ENCODE results near the gene GARNL3.

GARNL3 gene

GRCh38 chr9:127351182-127352166, 86.9 kb downstream of the GARNL3 start:
- DNase-seq: peak in 1 of 2 donors; percentile 9

GRCh38 chr9:127353882-127354281, 89.3 kb downstream of the GARNL3 start:
- DNase-seq: no peak

GRCh38 chr9:127356906-127357305, 92.3 kb downstream of the GARNL3 start:
- DNase-seq: no peak

GRCh38 chr9:127358023-127358535, 93.5 kb downstream of the GARNL3 start:
- no peak for DNase-seq

- DNase-seq: no peak
These were observed 94.2 kb downstream of the GARNL3 start for GRCh38 chr9:127358770-127359169.

- no peak for DNase-seq
These were observed 95.7 kb downstream of the GARNL3 start for GRCh38 chr9:127360250-127360649.

GRCh38 chr9:127360829-127361228, 96.3 kb downstream of the GARNL3 start:
- DNase-seq: no peak

- DNase-seq: peak in 1 of 2 donors; percentile 12
These were observed 97.0 kb downstream of the GARNL3 start for GRCh38 chr9:127361561-127361960.

- no peak for DNase-seq
These were observed 98.3 kb downstream of the GARNL3 start for GRCh38 chr9:127362829-127363228.

- DNase-seq: no peak
These were observed 100.9 kb downstream of the GARNL3 start for GRCh38 chr9:127365461-127365860.

GRCh38 chr9:127366594-127366993, 102.0 kb downstream of the GARNL3 start:
- DNase-seq: no peak

GRCh38 chr9:127368852-127369402, 104.4 kb downstream of the GARNL3 start:
- DNase-seq: peak; percentile 25 to 55

- no peak for DNase-seq
These were observed 104.9 kb downstream of the GARNL3 start for GRCh38 chr9:127369428-127369827.

GRCh38 chr9:127370147-127370579, 105.6 kb downstream of the GARNL3 start:
- no peak for DNase-seq

GRCh38 chr9:127370672-127371648, 106.4 kb downstream of the GARNL3 start:
- no peak for DNase-seq

- no peak for DNase-seq
These were observed 115.9 kb downstream of the GARNL3 start for GRCh38 chr9:127380479-127380878.

GRCh38 chr9:127382541-127382940, 118.0 kb downstream of the GARNL3 start:
- DNase-seq: no peak

- no peak for DNase-seq
These were observed 119.6 kb downstream of the GARNL3 start for GRCh38 chr9:127384016-127384730.

- DNase-seq: no peak
These were observed 120.3 kb downstream of the GARNL3 start for GRCh38 chr9:127384901-127385300.

- no peak for DNase-seq
These were observed 121.7 kb downstream of the GARNL3 start for GRCh38 chr9:127386249-127386648.

GRCh38 chr9:127386981-127387380, 122.4 kb downstream of the GARNL3 start:
- no peak for DNase-seq

Measured in inflammatory macrophage (primary cell).